HG03469 (cell line): ENCODE results near the gene ZFAND3.

Source experiments
- ATAC-seq: cut with Tn5 transposase; IDR thresholded peaks from one replicate; pipeline ENCODE4 v1.9.1; 2021; ENCODE audit warnings: mild to moderate bottlenecking, moderate library complexity, moderate number of reproducible peaks; ENCODE audit not compliant: unreplicated experiment

Gene ZFAND3

GRCh38 chr6:37798436-37799262 lies 20.9 kb upstream of the ZFAND3 start:
- ATAC-seq: no peak

GRCh38 chr6:37799263-37799644 lies 20.3 kb upstream of the ZFAND3 start:
- ATAC-seq: no peak

GRCh38 chr6:37800703-37801604 lies 18.6 kb upstream of the ZFAND3 start:
- no peak for ATAC-seq

GRCh38 chr6:37801605-37801940 lies 18.0 kb upstream of the ZFAND3 start:
- no peak for ATAC-seq

GRCh38 chr6:37802810-37803209 lies 16.7 kb upstream of the ZFAND3 start:
- no peak for ATAC-seq

- ATAC-seq: no peak
Measured at GRCh38 chr6:37804586-37804985, 14.9 kb upstream of the ZFAND3 start.

- no peak for ATAC-seq
Measured at GRCh38 chr6:37806213-37806612, 13.3 kb upstream of the ZFAND3 start.

- no peak for ATAC-seq
Measured at GRCh38 chr6:37807656-37808055, 11.9 kb upstream of the ZFAND3 start.

- no peak for ATAC-seq
Measured at GRCh38 chr6:37809197-37809543, 10.4 kb upstream of the ZFAND3 start.

- ATAC-seq: no peak
Measured at GRCh38 chr6:37812841-37813240, 6.7 kb upstream of the ZFAND3 start.

- no peak for ATAC-seq
Measured at GRCh38 chr6:37814374-37814773, 5.2 kb upstream of the ZFAND3 start.

- no peak for ATAC-seq
Measured at GRCh38 chr6:37816599-37817375, 2.7 kb upstream of the ZFAND3 start.

GRCh38 chr6:37818536-37819176 lies 871 bp upstream of the ZFAND3 start:
- ATAC-seq: peak; percentile 46

GRCh38 chr6:37819802-37820717 lies 533 bp downstream of the ZFAND3 start:
- ATAC-seq: no peak

- ATAC-seq: no peak
Measured at GRCh38 chr6:37820718-37821079, 1.2 kb downstream of the ZFAND3 start.

- ATAC-seq: no peak
Measured at GRCh38 chr6:37821446-37821845, 1.9 kb downstream of the ZFAND3 start.

- ATAC-seq: no peak
Measured at GRCh38 chr6:37822851-37823682, 3.5 kb downstream of the ZFAND3 start.

GRCh38 chr6:37824170-37824569 lies 4.6 kb downstream of the ZFAND3 start:
- ATAC-seq: no peak

GRCh38 chr6:37826188-37826587 lies 6.7 kb downstream of the ZFAND3 start:
- no peak for ATAC-seq
